Measurements from ENCODE around the gene SNX22.
A peak's percentile ranks its signal among the peaks of the same experiment; 100 is the strongest.
"Not testable (repeated sequence)": the region's sequence is repeated elsewhere in the genome, so short reads cannot be mapped to it uniquely, and the experiment has no call there.

SNX22 gene

DNA sequence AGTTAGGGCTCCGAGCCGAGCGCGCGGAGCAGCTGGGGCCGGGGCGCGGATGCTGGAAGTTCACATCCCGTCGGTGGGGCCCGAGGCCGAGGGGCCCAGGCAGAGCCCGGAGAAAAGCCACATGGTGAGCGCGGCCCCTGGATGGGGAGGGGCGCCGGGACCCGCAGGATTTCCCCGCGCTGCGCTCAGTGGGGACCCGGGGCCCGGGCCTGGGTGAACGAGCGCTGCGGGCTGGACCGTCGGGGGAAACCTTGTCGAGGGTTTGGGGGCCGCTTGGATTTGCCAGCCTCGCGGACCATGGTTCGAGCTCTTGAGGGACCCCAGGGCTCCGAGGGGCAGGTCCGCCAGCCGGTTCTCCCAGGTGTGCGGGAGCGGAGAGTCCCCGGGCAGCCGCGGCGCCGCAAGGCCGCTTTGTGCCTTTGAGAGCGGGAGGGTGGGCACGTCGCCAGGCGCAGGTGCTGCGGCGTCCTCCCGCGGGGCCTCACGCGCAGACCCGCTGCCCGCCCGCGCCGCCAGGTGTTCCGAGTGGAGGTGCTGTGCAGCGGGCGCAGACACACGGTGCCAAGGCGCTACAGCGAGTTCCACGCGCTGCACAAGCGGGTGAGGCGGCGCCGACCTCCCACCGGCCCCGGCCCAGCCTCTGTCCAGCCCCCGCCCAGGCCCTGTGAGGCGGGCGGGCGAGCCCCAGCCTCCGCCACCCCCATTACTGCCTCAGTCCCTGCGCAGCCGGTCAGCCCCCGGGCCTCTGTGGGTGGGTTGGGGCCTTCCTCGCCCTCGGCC is at the start of gene SNX22:
SNX22 (plus strand) TSS at position 5 of the 780 bp plus-strand sequence; CDS start at position 50, 45 bp downstream.
- DNase-seq: peak in 2 of 3 experiments; percentile 83 to 88

DNA sequence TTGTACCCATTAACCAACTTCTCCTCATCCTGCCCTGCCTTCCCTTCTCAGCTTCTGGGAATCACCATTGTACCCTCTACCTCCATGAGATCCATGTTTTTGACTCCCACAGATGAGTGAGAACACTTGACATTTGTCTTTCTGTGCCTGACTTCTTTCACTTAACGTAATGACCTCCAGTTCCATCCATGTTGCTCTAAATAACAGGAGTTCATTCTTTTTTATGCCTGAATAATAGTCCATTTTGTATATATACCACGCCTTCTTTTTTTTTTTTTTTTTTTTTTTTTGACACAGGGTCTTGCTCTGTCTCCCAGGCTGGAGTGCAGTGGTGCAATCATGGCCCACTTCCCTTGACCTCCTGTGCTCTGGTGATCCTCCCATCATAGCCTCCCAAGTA is 49.0 kb upstream of the SNX22 start:
- no peak for DNase-seq

DNA sequence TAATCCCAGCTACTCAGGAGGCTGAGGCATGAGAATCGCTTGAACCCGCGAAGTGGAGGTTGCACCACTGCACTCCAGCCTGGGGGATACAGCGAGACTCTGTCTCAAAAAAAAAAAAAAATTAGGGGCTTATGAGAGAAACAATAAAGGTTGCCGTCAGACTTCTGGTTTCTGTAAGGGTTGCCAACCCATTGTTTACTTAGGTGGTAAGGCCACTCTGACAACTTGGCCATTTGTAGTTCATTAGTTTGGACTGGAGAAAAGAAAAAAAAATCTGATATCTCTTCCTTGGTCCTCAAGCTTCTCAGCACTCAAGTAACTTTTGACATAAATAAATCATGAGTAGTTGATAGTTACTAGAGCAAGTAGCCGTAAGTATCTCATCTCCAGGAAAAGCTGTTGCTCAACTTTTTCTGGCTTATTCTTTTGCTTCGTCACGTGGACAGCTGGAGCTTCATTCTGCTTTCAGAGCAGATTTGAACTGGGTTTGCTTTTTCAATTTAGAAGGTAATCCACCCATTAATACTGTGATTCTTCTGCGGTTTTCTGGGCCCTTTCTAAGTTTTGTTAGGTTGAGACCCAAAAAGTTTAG is 46.3 kb upstream of the SNX22 start:
- DNase-seq: no peak

DNA sequence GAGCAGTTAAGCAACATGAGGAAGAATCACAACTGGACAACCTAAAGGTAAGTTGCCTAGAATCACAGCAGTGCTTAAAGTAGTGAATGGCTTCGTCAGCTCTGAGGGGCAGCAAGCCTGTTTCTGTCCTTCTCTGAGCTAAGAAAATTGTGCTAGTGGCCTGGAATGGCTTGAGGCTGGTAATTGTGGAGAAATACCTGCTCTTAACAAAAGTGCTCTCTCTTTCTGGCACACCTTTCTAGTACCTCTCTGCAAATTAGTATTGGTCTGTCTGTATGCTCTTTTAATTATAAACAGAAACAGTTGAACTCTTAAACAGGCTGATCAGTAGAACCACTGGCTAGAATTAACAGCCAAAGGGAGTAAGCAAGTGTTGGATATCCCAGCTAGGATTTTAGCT is 44.2 kb upstream of the SNX22 start:
- no peak for DNase-seq

DNA sequence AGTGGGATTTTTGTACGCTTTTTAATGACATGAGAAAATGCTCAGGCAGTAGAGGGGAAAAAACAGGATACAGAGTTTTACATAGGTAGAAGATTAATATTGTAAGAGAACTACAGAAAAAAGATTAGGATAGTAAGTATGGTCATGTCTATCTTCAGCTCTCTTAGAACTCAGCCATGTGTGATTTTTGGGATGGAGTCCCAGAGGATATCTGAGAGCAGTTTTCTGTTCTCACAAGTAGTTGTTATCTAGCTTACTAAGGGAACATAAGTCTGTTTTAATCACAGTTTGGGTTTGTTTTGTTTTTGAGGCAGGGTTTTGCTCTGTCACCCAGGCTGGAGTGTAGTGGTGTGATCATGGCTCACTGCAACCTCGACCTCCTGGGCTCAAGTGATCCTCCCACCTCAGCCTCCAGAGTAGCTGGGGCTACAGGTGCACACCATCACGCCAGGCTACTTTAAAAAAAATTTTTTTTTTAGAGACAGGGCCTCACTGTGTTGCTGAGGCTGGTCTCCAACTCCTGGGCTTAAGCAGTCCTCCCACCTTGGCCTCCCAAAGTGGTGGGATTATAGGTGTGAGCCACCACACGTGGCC is 41.3 kb upstream of the SNX22 start:
- not testable (repeated sequence) for DNase-seq

DNA sequence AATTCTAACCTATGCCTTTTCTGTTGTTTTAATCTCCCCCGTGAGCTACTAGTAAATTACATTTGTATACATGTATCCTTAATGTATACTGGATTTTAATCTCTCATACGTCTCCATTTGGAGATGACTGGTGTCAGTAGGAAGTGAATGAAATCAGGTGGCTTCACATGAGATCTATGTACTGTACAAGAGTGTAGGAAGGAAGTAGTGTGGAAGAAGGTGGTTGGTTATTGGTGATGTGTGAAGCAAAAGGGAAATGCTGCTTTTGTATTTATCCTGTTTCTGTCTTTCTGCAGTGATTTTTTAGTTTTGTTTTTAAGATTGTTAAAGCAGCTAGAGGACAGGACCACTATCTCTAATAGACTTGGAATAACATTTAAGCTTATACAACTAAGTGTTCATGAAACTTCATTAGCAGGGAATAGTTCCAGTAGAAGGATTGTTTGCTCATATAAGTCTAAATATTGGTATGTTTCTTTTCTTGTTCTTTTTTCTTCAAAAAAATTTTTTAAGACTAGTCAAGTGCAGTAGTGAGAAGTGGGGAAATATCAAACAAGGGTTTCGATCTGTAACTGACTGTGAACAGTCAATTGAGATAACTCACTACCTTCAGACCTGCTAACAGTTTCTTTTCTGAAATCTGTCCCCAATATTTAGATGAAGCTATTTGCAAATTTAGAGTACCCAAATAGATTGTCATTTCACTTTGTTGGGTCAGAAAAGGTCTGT is 40.4 kb upstream of the SNX22 start:
- no peak for DNase-seq

DNA sequence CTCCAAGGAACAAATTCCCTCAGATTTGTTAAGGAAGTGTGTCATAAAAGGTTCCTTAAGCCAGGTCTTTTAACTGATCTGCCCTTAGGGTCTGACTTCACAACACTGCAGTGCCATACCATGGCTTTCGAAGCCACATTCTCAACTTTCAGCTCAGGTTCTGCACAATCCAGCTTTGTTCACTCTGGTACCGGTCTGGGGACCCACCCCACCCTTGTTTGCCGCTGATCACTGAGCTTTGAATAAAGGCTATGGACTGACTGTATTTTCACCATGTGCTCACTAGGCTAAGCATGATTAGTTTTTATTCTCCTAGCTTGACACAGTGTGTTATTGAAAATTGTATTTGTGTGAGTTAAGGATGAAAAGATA is 39.9 kb upstream of the SNX22 start:
- DNase-seq: no peak

DNA sequence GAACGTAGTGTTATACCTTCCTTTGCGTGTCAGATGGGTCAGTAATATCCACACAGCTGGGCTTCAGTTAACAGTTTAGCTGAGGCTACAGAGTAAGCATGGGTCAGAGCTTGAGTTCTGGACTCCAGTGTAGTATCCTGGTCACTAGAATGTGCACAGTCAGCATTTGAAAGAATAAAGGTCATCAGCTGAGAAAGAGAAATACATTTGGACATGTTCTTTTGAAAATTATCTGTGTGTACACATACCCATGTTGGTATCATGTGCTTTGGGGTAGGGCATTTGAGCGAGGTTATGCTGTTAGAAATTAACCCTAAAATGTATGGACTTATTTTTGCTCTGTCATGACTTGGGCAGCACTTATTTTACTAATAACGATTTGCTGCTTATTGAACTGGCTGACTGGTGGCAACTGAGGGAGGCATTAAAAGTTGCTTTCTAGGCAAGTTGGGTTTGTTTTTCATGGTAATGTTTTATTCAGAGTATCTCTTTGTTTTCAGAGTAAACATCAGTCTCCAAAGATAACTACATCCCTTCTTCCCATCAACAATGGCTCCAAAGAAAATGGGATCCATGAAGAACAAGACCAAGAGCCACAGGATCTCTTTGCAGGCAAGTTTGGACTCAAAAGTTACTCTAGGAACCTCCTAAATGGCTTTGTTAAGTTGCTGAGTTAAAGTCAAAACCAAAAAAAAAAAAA is 39.3 kb upstream of the SNX22 start:
- DNase-seq: no peak

DNA sequence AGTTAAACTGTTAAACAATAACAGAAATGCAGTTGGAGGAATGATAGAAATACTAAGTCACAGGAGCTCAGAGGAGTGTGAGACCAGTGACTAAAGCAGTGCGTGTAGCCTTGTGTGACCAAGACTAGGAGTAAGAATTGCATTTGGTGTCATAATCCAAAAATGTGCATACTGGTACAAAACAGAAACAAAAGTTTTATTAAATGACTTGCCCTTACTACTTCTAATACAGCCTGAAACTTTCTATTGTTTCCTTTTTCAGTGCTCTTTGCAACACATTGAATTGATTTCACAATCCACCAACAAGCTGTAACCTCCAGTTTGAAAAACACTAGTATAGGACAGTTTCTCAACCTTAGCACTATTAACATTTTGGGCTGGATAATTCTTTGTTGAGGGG is 38.6 kb upstream of the SNX22 start:
- no peak for DNase-seq

DNA sequence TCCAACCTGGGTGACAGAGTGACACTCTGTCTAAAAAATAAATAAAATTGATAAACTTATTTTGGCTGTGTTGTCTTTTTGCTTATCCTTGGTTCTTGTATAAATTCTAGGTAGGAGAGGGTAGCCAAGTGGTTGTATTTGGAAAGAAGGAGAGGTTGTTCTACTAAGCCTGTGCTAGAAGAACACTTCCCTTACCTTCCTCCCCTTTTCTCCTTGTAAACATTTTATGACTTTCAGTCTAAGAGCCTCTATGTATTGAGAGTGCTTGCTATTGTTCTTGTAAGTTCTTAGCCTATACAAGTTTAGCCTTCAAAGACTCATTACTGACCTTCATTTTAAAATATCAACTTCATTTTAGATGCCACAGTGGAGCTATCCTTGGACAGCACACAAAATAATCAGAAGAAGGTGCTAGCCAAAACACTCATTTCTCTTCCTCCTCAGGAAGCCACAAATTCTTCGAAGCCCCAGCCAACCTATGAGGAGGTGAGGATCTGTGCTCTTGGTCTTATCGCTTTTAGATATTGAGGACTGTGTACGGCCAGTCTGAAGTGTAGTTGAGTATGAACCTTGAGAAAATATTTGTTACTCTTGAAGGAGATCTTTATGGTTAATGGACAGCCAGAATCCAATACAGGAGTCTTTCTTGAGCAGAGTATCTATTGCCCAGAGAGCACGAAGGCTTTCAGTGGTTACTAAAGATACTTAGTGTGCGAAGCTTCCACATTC is 33.6 kb upstream of the SNX22 start:
- DNase-seq: no peak

DNA sequence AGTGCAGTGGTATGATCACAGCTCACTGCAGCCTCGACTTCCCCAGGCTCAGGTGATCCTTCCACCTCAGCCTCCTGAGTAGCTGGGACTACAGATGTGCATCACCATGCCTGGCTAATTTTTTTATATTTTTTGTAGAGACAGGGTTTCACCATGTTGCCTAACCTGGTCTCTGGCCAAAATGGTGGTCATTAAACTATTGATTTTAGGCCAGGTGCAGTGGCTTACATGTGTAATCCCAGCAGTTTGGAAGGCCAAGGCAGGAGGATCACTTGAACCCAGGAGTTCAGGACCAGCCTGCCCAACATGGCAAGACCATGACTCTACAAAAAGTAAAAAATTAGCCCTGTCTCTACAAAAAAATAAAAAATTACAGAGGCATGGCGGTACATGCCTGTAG is 31.2 kb upstream of the SNX22 start:
- not testable (repeated sequence) for DNase-seq

DNA sequence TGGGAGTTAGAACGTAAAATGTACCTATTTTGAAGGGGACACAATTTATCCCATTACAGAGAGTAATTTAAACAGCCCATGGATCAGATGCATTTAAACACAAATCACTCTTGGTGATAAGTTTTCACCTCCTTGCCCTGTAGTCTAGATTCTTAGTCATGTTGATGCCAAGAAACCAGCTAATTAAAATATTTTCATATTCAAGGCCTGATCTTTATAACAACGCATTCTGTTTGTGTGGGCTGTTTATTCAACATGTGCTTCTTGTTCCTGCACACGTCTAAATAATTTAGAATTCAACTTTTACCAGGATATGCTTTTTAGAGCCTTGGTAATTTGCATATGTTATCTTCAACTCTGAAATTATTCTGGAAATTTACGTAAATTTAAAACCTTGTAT is 29.9 kb upstream of the SNX22 start:
- DNase-seq: no peak

DNA sequence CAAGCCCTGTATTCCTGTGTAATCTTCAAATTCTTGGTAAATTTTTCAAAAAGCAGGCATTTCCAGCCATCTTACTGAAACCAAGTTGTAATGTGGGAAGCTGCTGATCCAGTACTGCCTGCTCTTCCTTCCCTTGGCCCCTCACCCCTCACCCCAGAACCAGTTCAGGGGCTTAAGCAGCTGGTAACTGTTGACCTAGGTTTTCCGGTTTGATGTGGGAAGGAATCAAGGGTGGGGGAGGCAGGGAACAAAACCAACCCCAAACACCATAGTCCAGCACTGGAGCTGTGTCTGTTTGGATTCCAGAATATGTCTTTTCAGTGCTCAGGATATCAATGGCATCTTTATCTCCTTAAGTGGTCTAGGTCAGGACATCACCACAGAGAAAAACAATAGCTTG is 29.1 kb upstream of the SNX22 start:
- no peak for DNase-seq

DNA sequence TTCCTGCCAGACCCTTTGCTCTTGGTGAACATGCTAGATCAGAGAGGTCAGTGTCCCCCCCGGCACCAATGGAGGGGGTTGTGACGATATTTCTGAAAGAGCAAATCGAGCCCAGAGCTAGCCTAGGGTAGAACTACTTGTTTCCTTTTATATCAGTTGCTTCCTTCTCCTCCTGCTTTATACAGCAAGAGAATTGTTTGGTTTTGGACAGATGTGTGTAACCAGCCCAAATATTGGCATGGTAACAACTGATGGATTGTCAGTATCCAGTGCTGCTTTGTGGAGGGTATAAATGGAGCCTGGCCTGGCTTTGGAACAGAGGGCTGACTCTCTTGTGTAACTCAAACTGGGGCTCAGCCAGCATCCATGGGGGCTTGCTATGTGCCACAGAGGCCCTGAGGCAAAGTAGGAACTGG is 28.6 kb upstream of the SNX22 start:
- DNase-seq: no peak

DNA sequence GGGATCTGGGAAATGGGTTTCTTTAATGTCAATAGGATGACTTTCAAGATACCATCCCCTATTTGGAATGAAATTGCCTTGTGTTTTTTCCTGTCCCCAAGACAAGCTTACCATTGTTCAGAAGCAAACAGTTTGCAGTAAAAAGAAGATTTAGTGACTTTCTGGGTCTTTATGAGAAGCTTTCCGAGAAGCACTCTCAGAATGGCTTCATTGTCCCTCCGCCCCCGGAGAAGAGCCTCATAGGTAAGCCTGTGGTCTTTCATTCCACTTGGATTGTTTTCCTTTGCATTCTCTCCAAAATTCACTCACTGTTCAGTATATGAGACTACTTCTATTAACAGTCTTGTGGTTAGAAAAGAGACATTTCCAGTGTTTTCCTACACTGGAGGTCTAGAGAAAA is 25.6 kb upstream of the SNX22 start:
- no peak for DNase-seq

DNA sequence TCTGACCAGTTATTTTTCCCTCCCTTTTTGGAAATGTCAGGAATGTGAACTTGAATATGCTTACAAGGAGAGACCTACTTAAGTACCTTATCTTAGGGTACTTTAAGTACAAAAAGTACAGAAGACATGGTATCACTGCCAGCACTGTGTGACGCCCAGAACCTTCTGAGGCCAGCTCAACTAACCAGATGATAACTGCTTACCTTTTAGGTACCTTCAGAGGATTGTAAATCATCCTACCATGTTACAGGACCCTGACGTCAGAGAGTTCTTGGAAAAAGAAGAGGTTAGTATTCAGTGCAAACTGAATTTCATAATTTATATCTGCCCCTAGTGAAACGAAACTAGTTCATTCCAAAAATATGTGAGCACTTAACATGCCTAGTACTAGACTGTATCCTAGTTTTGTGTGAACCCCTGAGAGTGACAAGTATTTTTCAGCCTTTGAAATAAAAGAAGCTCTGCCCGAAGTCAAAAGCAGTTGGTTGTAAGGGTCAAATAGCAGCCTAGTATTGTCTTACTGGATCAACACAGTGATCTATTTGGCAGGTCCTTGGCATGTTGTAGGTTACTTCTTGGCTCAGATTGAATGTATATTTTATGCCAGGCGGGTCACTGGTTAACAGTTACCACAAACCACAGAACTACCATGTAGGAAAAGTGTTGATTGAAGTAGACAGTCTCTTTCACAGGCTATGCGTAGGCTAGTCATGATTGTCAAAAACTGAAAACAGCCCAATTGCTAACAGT is 23.8 kb upstream of the SNX22 start:
- DNase-seq: no peak

DNA sequence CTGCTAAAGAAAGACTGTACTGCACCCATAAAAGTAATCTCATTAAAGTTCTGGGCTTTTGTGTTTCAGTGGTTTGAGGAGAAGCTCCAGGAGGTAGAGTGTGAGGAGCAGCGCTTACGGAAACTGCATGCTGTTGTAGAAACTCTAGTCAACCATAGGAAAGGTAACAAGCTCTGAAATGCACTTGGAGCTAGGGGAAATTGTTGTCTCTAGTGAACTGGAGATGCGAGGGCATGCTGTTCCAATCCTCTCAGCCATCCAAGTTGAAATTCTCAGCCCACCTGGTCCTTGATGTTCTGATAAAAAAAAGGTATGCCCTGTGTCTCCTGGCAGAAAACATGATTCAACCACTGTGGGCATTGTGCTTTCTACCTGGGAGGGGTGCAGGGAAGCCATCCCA is 21.4 kb upstream of the SNX22 start:
- no peak for DNase-seq

DNA sequence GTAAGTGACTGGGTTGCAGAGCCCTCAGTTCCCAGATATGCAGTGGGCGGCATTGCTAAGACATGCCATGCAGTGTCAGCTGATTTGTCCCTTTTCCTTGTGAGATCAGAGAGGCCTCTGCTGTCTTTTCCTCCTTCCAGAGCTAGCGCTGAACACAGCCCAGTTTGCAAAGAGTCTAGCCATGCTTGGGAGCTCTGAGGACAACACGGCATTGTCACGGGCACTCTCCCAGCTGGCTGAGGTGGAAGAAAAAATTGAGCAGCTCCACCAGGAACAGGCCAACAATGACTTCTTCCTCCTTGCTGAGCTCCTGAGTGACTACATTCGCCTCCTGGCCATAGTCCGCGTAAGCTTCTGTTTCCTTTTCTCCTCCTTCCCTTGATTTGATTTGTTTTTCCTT is 20.0 kb upstream of the SNX22 start:
- DNase-seq: no peak

DNA sequence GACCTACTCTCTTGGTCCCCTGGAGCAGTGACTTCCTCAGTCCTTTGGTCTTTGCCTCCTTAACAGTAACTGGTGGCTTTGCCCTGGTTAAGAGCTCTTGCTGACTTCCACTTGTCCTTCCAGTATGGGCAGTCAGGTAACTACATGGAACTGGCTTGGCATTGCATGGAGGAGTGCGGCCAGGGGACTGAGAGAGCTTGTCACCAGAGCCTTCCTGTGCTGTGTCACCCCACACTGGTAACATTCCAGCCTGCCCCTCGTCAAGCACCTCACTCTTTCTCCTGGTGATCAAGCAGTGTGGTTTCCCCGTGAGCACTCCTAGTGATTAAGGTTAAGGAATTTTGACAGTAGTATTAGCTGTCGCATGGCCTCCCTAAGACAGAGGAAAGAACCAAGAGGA is 19.3 kb upstream of the SNX22 start:
- DNase-seq: no peak

DNA sequence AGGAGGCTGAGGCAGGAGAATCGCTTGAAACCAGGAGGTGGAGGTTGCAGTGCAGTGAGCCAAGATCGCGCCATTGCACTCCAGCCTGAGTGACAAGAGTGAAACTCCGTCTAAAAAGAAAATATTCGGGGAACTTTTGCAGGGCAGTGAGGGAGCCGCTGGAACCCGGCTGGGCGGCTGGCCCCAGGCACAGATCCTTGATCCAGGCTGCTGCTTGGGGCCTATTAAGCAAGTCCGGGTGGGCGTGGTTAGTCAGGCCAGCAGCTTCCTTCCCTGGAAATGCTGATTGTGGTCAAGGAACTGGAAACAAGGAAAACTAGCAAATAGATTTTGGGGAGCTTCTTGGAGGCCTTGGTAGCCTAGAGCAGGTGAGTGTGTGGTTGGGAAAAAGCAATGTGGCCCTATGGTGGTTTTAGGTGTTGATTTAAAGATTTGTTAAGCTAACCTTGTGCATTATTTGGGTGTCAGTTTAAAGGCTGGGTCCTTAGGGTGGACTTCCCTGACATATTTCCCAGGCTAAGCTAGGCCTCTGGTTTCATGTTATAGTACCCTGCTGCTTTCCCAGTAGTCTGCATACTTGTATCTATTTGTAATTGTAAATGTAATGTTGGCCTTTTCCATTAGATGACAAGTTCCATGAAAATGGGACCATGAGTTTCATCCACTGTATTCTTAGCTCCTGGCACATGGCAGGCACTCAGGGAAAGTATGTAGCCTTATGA is 17.7 kb upstream of the SNX22 start:
- DNase-seq: no peak

DNA sequence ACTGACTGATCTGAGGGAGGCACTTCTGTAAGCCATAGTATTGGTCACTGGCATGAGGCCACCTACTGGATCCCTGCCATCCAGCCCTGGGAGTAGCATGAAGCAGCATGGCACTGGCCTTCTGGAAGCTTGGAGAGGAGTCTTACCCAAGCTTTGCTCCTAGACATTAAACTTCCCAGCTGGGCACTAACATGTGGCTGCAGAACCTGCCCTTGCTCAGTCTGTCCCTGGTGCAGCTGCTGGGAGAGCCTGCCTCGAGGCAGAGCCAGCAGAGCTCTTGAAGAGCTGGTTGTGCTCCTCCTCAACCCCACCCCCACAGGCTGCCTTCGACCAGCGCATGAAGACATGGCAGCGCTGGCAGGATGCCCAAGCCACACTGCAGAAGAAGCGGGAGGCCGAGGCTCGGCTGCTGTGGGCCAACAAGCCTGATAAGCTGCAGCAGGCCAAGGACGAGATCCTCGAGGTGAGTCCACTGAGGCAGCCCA is 17.1 kb upstream of the SNX22 start:
- DNase-seq: no peak
